Measurements from ENCODE around the gene HELZ2. TPM values are rescaled to one million over a fixed set of nuclear protein-coding genes. Genes with fewer than 3 reads are reported as not detected.
A peak's percentile ranks its signal among the peaks of the same experiment; 100 is the strongest.

The HELZ2 gene
- total RNA-seq, 2 donors from 2014 or later: 3.1 to 28.8 TPM

DNA sequence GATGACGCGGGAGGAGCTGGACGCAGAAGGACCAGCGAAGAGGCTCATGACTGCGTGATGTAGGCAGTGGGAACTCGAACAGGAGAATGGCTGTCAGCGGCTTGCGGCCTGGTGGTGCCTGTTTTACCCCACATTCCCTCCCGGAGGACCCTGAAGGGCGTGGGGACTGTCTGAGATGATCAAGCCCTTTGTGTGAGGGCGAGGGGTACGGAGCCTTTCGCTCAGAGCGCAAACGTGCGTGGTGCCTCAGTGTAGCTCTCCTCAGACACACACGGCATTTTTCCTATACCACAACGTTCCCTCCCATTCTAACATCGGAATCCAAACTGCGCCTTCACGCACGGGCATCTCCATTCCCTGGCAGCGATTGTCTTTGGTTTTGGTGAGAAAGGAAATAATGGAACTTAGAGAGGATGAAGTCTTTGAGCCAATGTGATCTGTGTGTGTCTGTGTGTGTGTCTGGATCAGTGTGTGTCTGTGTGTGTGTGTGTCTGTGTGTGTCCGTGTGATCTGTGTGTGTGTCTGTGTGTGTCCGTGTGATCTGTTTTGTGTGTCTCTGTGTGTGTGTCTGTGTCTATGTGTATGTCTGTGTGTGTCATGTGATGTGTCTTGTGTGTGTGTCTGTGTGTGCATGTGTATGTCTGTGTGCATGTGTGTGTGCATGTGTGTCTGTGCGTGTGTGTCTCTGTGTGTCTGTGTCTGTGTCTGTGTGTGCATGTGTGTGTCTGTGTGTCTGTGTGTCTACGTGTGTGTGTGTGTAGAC is 42.2 kb downstream of the HELZ2 start:
- no peak overlapping the region for H3K27ac Mint-ChIP-seq
- no peaks in the 10 kb centered on the region for H3K9me3 Mint-ChIP-seq
- DNase-seq (ENCODE audit: low spot score in 2 of 2) (peak in 1 of 2 donors; percentile 47), ATAC-seq (no peak)
- no peaks in the 10 kb centered on the region for H3K36me3 Mint-ChIP-seq

DNA sequence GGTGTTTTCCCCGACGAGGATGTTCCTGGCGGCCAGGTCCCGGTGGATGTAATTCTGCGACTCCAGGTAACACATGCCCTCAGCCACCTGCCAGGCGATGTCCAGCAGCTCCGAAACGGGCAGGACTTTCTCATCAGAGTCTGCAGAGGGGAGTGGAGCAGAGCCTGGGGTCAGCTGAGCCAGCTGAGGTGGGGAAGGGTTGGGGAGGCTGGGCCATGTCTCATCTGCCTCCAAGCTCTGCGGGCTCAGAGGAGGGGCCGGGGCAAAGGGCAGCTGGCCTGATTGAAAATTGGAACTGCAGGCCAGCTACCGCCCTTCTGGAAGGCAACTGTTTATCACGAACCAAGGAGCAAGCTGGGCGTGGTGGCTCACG is 43.3 kb downstream of the HELZ2 start:
- H3K9me3 Mint-ChIP-seq: no peaks in the 10 kb centered on the region
- no peak for ATAC-seq
- no peak for DNase-seq (ENCODE audit: low spot score in 2 of 2)
- H3K27ac Mint-ChIP-seq: no peak overlapping the region
- H3K36me3 Mint-ChIP-seq: no peaks in the 10 kb centered on the region

DNA sequence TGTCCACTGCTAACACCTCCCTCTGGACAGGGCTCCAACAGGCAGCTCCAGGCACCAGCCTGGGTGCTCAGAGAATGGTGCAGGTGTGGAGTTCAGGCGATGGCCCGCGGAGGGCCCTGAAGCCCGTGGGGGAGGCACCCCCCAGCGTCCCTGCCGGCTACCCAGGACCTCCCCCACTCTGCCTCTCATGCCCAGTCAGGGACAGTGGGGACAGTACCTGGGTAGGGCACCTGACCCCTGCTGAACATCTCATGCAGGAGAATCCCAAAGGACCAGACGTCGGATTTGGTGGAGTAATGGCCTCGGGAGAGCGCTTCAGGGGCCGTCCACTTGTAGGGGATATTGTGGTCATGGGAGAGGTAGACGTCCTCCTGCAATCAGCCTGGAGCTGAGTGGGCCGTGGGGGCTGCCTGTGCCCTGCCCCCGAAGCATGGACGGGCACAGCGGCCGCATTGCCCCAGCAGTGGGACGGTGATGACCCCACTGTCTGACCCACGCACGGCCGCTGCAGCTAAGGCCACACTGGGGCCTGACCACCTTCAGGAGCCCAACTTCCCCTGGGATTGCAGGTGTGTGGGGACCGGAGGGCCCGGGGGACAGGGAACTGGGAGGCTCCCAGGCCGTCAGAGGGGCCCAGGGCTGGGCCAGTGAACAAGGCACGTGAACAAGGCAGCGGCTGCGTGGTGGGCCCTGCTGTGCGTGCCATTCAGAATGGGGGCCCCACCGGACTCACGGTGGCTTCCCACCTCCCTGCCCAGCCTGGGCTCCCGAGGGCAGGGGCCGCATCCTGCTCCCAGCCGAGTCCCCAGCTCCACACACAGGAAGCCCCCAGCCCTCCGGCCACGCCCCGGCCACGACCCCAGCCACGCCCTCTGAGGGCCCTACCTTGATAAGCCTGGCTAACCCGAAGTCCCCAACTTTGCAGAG is 43.9 kb downstream of the HELZ2 start:
- ATAC-seq (no peak), DNase-seq (ENCODE audit: low spot score in 2 of 2) (no peak)
- H3K9me3 Mint-ChIP-seq: no peaks in the 10 kb centered on the region
- no peak overlapping the region for H3K27ac Mint-ChIP-seq
- H3K36me3 Mint-ChIP-seq: no peaks in the 10 kb centered on the region

DNA sequence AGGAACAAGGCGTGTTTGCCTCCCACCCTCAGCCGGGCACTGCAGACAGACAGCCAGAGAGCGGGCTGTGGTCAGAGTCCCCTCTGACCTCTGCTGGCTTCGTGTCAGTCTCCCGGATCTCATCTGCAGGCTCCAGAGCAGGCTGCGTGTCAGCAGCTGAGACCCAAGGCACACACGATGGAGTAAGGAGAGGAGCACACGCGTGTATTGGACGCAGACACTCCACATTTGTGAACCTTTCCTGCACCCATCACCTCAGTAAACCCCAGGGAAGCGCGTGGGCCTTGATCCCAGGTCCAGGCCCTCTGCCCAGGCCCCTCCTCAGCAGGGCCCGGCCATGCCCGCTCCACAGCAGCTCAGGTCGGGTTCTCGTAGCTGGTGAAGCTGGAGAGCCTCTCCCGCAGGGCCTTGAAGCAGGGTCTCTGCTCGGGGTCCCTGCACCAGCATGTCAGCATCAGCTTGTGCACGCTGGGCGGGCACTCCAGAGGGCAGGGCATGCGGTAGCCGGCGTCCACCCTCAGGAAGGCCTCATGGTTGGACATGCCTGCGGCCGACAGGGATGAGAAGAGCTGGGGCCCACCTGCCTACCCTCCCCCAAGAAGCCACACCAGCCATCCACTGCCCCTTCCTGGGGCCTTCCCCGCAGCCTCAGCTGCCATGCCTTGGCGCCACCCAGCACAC is 44.7 kb downstream of the HELZ2 start:
- Mint-ChIP-seq H3K9me3 (no peaks in the 10 kb centered on the region), H3K27ac (no peak overlapping the region), H3K36me3 (peaks cover 0 to 3% of the 10 kb centered on the region in 2 donors)
- peak in 1 of 2 donors; percentile 12 for ATAC-seq
- no peak for DNase-seq (ENCODE audit: low spot score in 2 of 2)

DNA sequence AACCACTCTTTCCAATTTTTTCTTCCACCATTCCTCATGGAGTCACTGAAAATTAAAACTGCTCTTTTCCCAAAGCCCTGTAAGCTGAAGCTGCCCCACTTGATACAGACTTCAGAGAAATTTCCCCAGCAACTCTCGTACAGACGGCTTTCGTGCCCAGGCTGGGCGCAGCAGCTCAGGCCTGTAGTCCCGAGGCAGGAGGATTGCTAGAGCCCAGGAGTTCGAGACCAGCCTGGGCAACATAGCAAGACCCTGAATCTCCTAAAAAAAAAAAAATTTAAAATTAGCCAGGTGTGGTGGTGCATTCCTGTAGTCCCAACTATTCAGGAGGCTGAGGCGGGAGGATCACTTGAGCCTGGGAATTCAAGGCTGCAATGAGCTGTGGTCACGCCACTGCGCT is 46.9 kb downstream of the HELZ2 start:
- Mint-ChIP-seq H3K9me3 (peaks cover 4 to 10% of the 10 kb centered on the region in 2 donors), H3K27ac (no peak overlapping the region), H3K36me3 (peaks cover 12 to 25% of the 10 kb centered on the region in 2 donors)
- DNase-seq (ENCODE audit: low spot score in 2 of 2) (no peak), ATAC-seq (no peak)

DNA sequence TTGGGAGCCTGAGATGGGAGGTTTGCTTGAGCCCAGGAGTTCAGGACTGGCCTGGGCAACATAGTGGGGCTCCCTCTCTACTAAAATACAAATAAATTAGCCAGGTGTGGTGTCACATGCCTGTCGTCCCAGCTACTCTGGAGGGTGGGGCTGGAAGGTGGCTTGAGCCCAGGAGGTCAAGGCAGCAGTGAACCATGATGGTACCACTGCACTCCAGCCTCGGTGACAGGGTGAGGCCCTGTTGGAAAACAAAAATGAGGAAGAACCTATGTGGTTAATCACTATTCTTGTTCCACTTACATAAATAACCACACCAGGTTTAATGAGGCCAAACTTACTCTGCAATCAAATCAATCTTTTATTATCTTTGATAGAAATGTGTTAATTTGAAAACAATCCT is 48.1 kb downstream of the HELZ2 start:
- no peak overlapping the region for H3K27ac Mint-ChIP-seq
- no peak for DNase-seq (ENCODE audit: low spot score in 2 of 2)
- peaks cover 12 to 26% of the 10 kb centered on the region in 2 donors for H3K36me3 Mint-ChIP-seq
- no peak for ATAC-seq
- peaks cover 4 to 10% of the 10 kb centered on the region in 2 donors for H3K9me3 Mint-ChIP-seq

DNA sequence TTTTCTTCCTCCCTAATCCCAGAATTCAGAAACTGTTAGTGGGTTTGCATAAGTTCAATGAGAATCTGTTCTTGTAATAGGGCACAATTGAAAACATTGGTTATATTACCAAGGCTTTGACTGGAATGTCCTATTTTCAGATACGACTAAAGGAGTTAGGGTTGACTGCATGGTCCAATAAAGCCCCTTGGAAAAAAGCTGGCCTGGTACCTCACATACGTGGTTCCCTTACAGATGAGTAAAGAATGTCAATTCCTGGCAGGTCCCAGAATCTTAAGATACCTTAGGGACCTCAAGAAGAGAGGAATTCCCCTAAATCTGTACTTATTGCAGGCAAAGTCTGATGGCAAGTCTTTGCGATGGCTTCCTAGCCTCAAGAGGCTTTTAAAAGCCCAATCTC is 48.9 kb downstream of the HELZ2 start:
- peaks cover 4 to 10% of the 10 kb centered on the region in 2 donors for H3K9me3 Mint-ChIP-seq
- peaks cover 12 to 26% of the 10 kb centered on the region in 2 donors for H3K36me3 Mint-ChIP-seq
- ATAC-seq (no peak), DNase-seq (ENCODE audit: low spot score in 2 of 2) (no peak)
- H3K27ac Mint-ChIP-seq: no peak overlapping the region

Other genes starting within 250 kb of the HELZ2 start
- not detected for gene CHRNA4, start 212.9 kb downstream of the HELZ2 start, total RNA-seq
- under 1 TPM in 1 of 2 donors, not detected in 1; 0.33 TPM for gene KCNQ2, start 101.6 kb downstream of the HELZ2 start, total RNA-seq
- gene EEF1A2, start 75.2 kb downstream of the HELZ2 start, total RNA-seq: 1 to 10 TPM in 1 of 2 donors, under 1 TPM in 1; 0.14 to 3.1 TPM
- 100 to 1,000 TPM in 1 of 2 donors, 10 to 100 TPM in 1; 60.7 to 117 TPM for gene PPDPF, start 53.5 kb downstream of the HELZ2 start, total RNA-seq
- gene PTK6, start 36.9 kb downstream of the HELZ2 start, total RNA-seq: under 1 TPM; 0.54 to 0.57 TPM
- gene SRMS, start 26.5 kb downstream of the HELZ2 start, total RNA-seq: not detected
- under 1 TPM in 1 of 2 donors, not detected in 1; 0.10 TPM for gene FNDC11, start 20.1 kb downstream of the HELZ2 start, total RNA-seq
- 10 to 100 TPM; 11.3 to 24.0 TPM for gene GMEB2, start 52.9 kb upstream of the HELZ2 start, total RNA-seq
- 10 to 100 TPM; 13.8 to 19.5 TPM for gene STMN3, start 79.2 kb upstream of the HELZ2 start, total RNA-seq
- gene RTEL1, start 84.1 kb upstream of the HELZ2 start, total RNA-seq: 10 to 100 TPM; 45.7 to 51.4 TPM
- not detected for gene TNFRSF6B, start 122.4 kb upstream of the HELZ2 start, total RNA-seq
- gene ARFRP1, start 133.7 kb upstream of the HELZ2 start, total RNA-seq: 10 to 100 TPM; 36.1 to 53.4 TPM
- 10 to 100 TPM; 12.5 to 24.0 TPM for gene ZGPAT, start 133.8 kb upstream of the HELZ2 start, total RNA-seq
- gene LIME1, start 162.4 kb upstream of the HELZ2 start, total RNA-seq: 10 to 100 TPM in 1 of 2 donors, 1 to 10 TPM in 1; 6.3 to 18.2 TPM
- 10 to 100 TPM; 24.7 to 37.2 TPM for gene SLC2A4RG, start 165.5 kb upstream of the HELZ2 start, total RNA-seq

Data from activated naive CD4-positive, alpha-beta T cell treated with anti-CD3 and anti-CD28 coated beads, Interleukin-2, amount 50 U/mL, for 72 hours (primary cell).